ENCODE measurements around the gene OR4Q2.
"Not testable (repeated sequence)": the region's sequence is repeated elsewhere in the genome, so short reads cannot be mapped to it uniquely, and the experiment has no call there.

OR4Q2 gene

DNA sequence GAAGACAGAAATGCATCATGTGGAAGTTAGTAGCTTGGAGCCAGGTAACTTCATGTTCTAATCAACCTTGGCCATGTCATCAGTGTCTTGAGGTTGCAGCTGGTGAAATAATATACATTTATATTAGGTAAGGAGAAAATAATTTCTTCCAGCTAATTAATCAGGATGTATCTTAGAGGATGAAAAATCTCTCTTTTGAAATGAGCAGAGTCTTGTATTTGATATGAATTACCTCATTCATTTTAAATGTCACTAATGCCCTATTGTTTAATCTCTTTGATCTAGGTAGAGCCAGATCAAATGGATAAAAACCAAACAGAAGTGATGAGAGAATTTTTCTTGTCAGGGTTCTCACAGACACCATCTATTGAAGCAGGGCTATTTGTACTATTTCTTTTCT lies at the start of gene OR4Q2:
Gene OR4Q2 (plus strand): TSS at position 301 of the 400 bp plus-strand sequence.
- DNase-seq = no peak

DNA sequence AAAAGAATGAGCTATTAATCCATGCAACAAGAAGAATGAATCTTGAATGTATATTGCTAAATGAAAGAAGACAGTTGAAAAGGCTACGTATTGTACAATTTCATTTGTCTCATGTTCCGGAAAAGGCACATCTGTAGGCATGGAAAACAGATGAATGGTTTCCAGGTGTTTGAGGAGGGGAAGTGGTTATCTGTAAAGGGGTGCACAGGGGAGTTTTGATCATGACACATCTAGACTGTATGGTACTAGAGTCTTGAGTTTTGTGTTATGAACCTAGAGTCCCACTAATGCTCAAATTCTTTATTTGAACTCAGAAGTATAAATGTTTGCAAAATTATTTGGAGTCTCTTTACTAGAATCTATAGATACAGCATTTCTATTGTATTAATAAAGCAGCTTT lies 32.2 kb upstream of the OR4Q2 start:
- not testable (repeated sequence) for DNase-seq

DNA sequence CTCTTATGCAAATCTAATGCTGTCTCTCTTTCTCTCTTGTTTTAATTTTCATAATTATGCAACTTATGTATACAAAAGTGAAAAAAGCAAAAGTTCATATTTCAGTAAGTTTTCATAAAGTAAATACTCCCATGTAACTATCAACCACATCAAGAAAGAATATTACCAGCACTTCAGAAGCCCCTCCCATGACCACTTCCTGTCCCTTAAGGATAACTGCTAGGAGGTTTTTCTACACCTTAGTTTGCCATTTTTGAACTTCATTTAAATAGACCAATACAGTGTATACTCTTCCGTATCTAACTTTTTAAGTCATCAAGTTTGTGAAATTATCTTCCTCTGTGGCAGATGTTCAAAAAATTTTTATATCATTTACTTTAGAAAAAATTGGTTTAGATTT lies 27.1 kb upstream of the OR4Q2 start:
- DNase-seq = no peak

DNA sequence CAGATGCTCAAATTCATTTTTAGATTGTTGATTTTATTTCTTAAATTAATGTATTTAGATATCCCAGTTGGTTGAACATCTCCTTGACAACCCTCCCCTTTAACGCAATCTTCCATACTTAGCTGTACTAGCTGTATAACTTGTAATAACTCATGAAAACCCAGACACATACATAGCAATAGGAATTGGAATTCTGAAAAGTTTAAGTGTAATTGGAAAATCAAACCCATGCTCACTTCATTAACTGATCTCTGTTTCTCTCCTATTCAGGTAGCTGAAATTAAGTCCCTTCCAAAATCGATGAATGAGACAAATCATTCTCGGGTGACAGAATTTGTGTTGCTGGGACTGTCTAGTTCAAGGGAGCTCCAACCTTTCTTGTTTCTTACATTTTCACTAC lies 26.7 kb upstream of the OR4Q2 start, which contains the start of gene OR4K15:
Gene OR4K15 (plus strand): TSS at position 301 of the 400 bp plus-strand sequence. CDS start 0 bp downstream, at position 301.
- no peak for DNase-seq

GRCh38 chr14:19993438-19993837 lies 8.5 kb upstream of the OR4Q2 start:
- no peak for DNase-seq

- DNase-seq = no peak
Measured at GRCh38 chr14:20002319-20002718, 356 bp downstream of the OR4Q2 start.

GRCh38 chr14:20008156-20008555 lies 6.2 kb downstream of the OR4Q2 start:
- no peak for DNase-seq

GRCh38 chr14:20019257-20019865 lies 17.4 kb downstream of the OR4Q2 start, which contains the start of gene OR4K14:
Gene OR4K14, minus strand, starts transcription at chr14:20019307. Its CDS starts 4,114 bp downstream, at chr14:20015193.
- DNase-seq = no peak

GRCh38 chr14:20031058-20031457 lies 29.1 kb downstream of the OR4Q2 start:
- no peak for DNase-seq

DNA sequence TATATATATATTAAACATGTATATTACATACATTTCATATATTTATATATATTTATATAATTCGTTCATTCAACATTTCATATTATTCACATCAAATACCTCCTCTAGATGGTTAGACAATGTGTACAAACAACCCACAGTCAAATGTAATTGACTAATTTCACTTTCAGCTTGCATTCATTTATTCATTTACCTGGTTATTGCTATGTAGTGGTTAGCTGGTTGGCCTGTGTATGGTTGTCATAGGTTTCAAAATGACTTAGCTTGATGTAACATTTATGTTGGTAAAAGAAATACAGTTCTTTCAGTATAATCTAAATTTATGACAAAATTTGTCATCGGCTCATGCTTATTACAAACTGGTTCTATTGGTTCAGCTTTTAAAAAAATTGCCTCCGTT lies 33.5 kb downstream of the OR4Q2 start:
- no peak for DNase-seq

GRCh38 chr14:20035938-20036337 lies 34.0 kb downstream of the OR4Q2 start, which contains the start of gene OR4K13:
Gene OR4K13, minus strand, starts transcription at chr14:20036038. Its CDS starts 1,280 bp downstream, at chr14:20034758.
- DNase-seq = no peak

DNA sequence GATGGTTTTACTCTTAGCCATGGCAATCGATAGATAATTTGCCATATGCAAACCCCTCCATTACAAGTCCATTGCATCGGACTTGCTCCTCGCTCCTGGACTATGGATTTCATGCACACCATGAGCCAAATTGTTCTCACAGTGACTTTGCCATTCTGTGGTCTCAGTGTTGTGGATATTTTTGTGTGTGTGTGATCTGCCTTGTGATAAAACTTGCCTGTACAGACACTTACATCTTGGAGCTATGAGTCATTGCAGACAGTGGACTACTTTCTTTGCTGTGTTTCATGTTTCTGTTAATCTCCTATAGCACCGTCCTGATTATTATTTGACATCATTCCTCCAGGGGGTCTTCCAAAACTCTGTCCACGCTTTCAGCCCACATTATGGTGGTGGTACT lies 42.3 kb downstream of the OR4Q2 start:
- DNase-seq = no peak

GRCh38 chr14:20048202-20048601 lies 46.2 kb downstream of the OR4Q2 start:
- DNase-seq = no peak
